CD4-positive, alpha-beta T cell treated with Interleukin-15 for 4 hours (primary cell): ENCODE results near the gene PNPLA8.
A peak's percentile ranks its signal among the peaks of the same experiment; 100 is the strongest.
"Not testable (repeated sequence)": the region's sequence is repeated elsewhere in the genome, so short reads cannot be mapped to it uniquely, and the experiment has no call there.

Experiments
- DNase-seq: peaks from one replicate; pipeline ENCODE4 v3.0.0-alpha.2; 2020; ENCODE audit warnings: low spot score

Gene PNPLA8

GRCh38 chr7:108525985-108526767 lies at the start of gene PNPLA8:
Gene PNPLA8, minus strand, starts transcription at chr7:108526135. Its CDS starts 10,644 bp downstream, at chr7:108515491.
- DNase-seq = peak; percentile 99

- no peak for DNase-seq
These were observed 49.2 kb upstream of the PNPLA8 start for GRCh38 chr7:108575156-108575555.

- DNase-seq = no peak
These were observed 46.5 kb upstream of the PNPLA8 start for GRCh38 chr7:108572480-108572879.

DNA sequence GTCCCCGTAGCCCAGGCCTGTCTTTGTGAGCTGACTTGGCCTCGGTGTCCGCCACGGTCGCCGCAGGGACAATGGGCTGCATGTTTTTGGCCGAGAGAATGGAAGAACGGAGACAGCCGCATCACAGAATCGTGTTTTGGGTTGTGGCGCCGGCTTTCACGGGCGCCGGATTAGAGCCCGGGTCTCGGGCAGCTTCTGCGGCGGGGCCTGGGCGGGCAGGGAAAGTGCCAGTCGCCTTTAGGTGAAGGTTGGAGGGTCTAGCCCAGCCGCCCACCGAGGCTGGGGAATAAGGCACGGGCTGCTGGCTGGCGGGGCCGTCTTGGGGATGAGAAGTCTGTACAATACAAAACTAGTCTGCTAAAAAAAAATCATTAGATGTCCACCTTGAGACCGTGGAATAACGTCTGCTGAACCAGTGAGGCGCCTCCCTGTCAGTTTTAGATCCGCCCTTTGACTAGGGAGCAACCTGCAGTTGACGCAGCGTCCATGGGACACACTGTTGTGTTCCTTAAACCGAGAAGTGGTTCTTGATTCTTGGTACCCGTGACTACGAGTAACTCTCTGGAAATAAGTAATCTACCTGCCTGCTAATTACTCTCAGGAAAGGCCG lies 44.3 kb upstream of the PNPLA8 start:
- DNase-seq = peak; percentile 63

GRCh38 chr7:108569381-108570145 lies 43.6 kb upstream of the PNPLA8 start, which contains the start of the genes DNAJB9 and THAP5:
Gene DNAJB9, plus strand, starts transcription at chr7:108569874. Its CDS starts 1,853 bp downstream, at chr7:108571727.
Gene THAP5, minus strand, starts transcription at chr7:108569706. Its CDS starts 137 bp downstream, at chr7:108569569.
- DNase-seq = peak; percentile 99

DNA sequence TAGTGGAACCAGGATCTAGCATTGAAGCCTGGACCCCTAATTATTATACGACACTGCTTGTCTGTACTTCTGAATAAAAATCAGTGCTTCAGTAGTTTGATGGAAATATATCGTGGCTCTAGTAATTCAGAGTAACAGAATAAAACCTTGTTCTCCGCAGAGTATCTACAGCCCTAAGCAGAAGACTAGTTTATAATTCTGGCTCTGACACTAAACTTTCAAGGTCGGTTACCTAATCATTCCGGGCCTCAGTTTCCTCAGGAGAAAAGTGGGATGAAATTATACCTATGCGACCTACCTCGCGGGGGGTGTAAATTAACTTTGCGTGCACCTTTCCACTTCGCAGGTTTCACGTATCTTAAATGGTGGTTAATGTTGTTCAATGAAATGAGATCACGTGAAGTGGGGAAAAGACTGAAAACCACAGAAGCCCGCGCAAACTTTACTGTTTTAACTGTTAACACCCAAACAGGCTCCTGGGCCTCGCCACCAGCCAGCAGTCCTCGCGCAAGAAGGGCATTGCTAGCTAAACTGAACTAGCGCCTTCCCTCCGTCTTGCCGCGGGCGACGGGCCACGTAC lies 43.0 kb upstream of the PNPLA8 start:
- DNase-seq = no peak

DNA sequence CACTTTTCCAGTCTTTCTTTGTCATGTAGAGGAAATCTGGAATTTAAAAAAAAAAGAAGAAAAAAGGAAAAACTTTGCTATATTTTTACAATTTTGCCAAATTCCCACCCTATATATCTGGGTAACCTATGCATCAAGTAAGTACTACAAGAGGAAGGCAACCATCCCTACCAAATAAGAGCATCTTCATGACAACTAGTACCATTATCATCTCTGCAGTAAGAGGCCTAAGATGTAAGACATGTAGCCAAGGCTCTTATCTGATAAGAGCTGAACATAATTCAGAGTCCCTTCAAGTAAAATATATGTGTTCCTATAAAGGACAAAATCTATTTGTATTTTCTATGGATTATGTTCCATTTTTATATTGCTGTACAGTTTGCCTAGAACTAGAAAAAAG lies 40.1 kb upstream of the PNPLA8 start:
- DNase-seq = no peak

DNA sequence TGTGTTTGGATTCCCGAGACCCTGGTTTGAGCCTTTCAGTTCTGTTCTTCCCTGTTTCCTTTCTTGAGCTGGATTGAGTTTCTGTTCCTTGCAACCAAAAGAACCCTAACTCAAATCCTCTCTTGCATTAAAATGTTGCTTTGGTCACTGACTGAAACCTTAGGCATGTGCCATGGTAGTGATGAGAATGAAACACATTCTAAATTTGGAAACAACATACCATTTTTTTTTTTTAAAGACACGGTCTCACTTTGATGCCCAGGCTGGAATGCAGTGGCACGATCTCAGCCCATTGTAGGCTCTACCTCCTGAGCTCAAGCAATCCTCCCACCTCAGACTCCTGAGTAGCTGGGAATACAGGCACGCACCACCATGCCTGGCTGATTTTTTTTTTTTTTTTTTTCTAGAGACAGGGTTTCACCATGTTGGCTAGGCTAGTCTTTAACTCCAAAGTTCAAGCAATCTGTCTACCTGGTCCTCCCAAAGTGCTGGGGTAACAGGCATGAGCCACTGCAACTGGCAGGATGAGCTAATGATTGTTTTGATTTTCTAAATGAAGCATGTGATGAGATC lies 35.2 kb upstream of the PNPLA8 start:
- DNase-seq = no peak

DNA sequence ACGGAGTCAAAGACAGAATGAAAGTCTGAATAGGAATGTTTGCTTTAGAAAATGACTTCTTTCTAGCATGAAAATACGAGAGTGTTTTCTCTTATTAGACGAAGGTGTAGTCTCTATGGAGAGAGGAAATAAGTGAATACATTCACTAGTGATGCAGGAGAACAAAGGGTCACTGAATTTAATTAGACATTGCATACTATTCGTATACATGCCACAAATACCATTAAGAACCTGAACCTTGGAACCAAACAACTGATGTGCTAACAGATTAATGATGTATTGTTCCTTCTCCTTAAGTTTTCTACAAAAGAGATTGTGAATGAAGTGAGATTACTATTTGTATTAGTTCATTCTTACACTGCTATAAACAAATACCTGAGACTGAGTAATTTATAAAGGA lies 33.3 kb upstream of the PNPLA8 start:
- no peak for DNase-seq

- DNase-seq = no peak
These were observed 31.7 kb upstream of the PNPLA8 start for GRCh38 chr7:108557617-108558016.

DNA sequence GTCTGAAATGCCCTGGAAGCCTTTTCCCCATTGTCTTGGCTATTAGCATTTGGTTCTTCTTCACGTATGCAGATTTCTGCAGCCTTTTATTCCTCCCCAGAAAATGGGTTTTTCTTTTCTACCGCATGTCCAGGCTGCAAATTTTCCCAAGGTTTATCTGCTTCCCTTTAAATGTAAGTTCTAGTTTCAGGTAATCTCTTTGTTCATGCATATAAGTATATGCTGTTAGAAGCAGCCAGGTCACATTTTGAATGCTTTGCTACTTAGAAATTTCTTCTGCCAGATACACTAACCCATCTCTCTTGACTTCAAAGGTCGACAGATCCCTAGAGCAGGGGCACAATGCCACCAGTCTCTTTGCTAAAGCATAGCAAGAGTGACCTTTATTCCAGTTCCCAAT lies 31.3 kb upstream of the PNPLA8 start:
- DNase-seq = no peak

- not testable (repeated sequence) for DNase-seq
These were observed 30.7 kb upstream of the PNPLA8 start for GRCh38 chr7:108556665-108557064.

DNA sequence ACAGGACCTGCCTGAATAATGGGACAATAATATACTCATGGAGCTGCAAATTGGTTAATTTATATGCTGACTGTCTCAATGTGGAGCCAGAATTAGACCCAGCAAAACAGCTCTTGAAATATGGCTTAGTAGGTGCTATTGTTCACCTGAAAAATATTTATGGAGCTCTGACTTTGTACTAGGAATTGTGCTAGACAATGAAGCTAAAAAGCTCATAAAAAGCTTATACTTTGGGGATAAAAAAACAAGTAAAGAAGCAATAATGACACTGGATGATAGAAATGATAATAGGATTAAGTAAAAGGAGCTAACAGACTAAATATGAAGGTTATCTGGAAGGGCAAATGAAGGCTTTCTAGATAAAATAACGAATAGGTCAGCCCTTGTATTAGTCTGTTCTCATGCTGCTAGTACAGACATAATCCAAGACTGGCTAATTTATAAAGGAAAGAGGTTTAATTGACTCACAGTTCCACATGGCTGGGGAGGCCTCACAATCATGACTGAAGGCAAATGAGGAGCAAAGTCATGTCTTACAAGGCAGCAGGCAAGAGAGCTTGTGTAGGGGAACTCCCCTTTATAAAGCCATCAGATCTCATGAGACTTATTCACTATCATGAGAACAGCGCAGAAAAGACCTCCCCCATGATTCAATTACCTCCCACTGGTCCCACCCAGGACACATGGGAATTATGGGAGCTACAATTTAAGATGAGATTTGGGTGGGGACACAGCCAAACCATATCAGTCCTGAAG lies 22.4 kb upstream of the PNPLA8 start:
- DNase-seq = not testable (repeated sequence)

- DNase-seq = no peak
These were observed 15.5 kb upstream of the PNPLA8 start for GRCh38 chr7:108541478-108541877.

DNA sequence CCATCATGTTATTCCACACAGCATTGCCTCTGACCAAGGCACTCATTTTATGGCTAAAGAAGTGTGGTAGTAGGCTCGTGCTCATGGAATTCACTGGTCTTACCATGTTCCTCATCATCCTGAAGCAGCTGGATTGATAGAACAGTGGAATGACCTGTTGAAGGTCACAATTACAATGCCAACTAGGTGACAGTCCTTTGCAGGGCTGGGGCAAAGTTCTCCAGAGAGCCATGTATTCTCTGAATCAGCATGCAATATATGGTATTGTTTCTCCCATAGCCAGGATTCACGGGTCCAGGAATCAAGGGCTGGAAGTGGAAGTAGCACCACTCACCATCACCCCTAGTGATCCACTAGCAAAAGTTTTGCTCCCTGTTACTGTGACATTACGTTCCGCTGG lies 12.8 kb upstream of the PNPLA8 start:
- DNase-seq = not testable (repeated sequence)

GRCh38 chr7:108538236-108538635 lies 12.3 kb upstream of the PNPLA8 start:
- DNase-seq = not testable (repeated sequence)

DNA sequence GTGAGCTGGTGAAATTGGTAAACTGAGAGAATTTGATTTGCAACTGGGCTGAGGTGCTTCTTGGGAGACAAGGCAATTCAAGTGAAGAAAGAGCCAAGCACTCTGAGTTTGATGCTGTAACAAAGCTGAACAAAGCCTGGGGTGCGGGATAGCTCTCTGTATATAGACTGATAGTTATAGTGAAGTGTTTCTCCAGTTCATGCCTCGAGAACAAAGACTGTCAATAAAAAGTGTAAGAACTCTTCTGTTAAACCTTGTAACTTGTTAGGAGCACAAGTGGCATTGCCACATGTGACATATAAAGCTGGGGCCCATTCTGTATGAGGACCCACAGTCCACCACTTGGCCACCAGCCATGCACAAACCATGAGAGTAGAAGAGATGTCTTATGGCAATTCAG lies 11.3 kb upstream of the PNPLA8 start:
- no peak for DNase-seq

- DNase-seq = no peak
These were observed 9.8 kb upstream of the PNPLA8 start for GRCh38 chr7:108535744-108536143.

DNA sequence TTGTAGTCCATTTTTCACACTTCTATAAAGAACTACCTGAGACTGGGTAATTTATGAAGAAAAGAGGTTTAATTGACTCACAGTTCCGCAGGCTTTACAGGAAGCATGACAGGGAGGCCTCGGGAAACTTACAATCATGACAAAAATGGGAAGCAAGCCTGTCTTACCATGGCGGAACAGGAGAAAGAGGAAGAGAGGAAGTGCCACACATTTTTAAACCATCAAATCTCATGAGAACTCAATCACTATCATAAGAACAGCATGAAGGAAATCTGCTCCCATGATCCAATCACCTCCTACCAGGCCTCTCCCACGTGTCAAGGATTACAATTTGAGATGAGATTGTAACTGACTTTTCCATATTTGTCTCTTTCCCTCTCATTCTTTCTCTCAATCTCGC lies 9.3 kb upstream of the PNPLA8 start:
- no peak for DNase-seq

- no peak for DNase-seq
These were observed 7.8 kb upstream of the PNPLA8 start for GRCh38 chr7:108533712-108534111.

- DNase-seq = no peak
These were observed 3.4 kb upstream of the PNPLA8 start for GRCh38 chr7:108529341-108529740.
